ENCODE measurements around the gene MSGN1. TPM values are rescaled to one million over a fixed set of nuclear protein-coding genes. Genes with fewer than 3 reads are reported as not detected.

Gene MSGN1
- total RNA-seq, 1 experiment from 2014 or later: not detected

- no peak for DNase-seq (ENCODE audit: low spot score)
Observed at GRCh38 chr2:17847236-17847635, 31.0 kb downstream of the MSGN1 start.

- no peak for DNase-seq (ENCODE audit: low spot score)
Observed at GRCh38 chr2:17849275-17849674, 33.0 kb downstream of the MSGN1 start.

- DNase-seq (ENCODE audit: low spot score): no peak
Observed at GRCh38 chr2:17850151-17850550, 33.9 kb downstream of the MSGN1 start.

GRCh38 chr2:17851731-17852585 lies 35.7 kb downstream of the MSGN1 start:
- DNase-seq (ENCODE audit: low spot score): peak; percentile 39

- DNase-seq (ENCODE audit: low spot score): no peak
Observed at GRCh38 chr2:17853799-17854198, 37.5 kb downstream of the MSGN1 start.

- no peak for DNase-seq (ENCODE audit: low spot score)
Observed at GRCh38 chr2:17857021-17857420, 40.8 kb downstream of the MSGN1 start.

- no peak for DNase-seq (ENCODE audit: low spot score)
Observed at GRCh38 chr2:17858064-17858463, 41.8 kb downstream of the MSGN1 start.

- DNase-seq (ENCODE audit: low spot score): no peak
Observed at GRCh38 chr2:17863539-17863938, 47.3 kb downstream of the MSGN1 start.

GRCh38 chr2:17864676-17865075 lies 48.4 kb downstream of the MSGN1 start:
- DNase-seq (ENCODE audit: low spot score): no peak

- DNase-seq (ENCODE audit: low spot score): no peak
Observed at GRCh38 chr2:17867133-17867532, 50.9 kb downstream of the MSGN1 start.

Other genes with a start within 250 kb of the MSGN1 start
- 6.1 and 9.2 TPM in 2 replicates for gene SMC6, start 62.6 kb upstream of the MSGN1 start, total RNA-seq (2014; rRNA removed; shearing (Covaris generic))
- gene GEN1, start 62.3 kb upstream of the MSGN1 start, total RNA-seq (2014; rRNA removed; shearing (Covaris generic)): 4.5 and 8.7 TPM in 2 replicates
- gene KCNS3, start 62.2 kb downstream of the MSGN1 start, total RNA-seq (2014; rRNA removed; shearing (Covaris generic)): 4.7 and 5.4 TPM in 2 replicates